B cell (primary cell): Measurements from ENCODE around the gene CAPN9. TPM values are rescaled to one million over a fixed set of nuclear protein-coding genes. Genes with fewer than 3 reads are reported as not detected.

Source experiments
- ATAC-seq: fragments of 200-7000 bp; cut with Tn5 transposase; one replicate; pipeline ENCODE4 v1.10.0; 2021; ENCODE audit warnings: low read depth, mild to moderate bottlenecking, moderate number of reproducible peaks, moderate library complexity
- CTCF ChIA-PET: fragments of 350-600 bp; sonication (Branson Sonifier 250); formaldehyde crosslinking; loops from one replicate; lab custom pipeline; 2021; ENCODE audit warnings: antibody characterized with exemption, inconsistent platforms; lab: Charles Lee
- POLR2A ChIA-PET: fragments of 350-600 bp; sonication (Branson Sonifier 250); formaldehyde crosslinking; loops from one replicate; lab custom pipeline; 2021; ENCODE audit warnings: antibody characterized with exemption; lab: Charles Lee
- DNase-seq: peaks from one replicate; pipeline ENCODE4 v3.0.0; 2013
- H2AFZ ChIP-seq: 2 replicates; pipeline ENCODE4 v1.6.1; 2012; ENCODE audit warnings: mild to moderate bottlenecking, low read depth, low read length; ENCODE audit not compliant: insufficient read depth, poor library complexity, severe bottlenecking
- H3K27ac ChIP-seq, 2 donors: 1 replicate in 1 of 2; 2 replicates in 1 of 2; pipeline ENCODE4 v1.5.1; 2012 to 2013; ENCODE audit warnings: low read length in 2 of 2, mild to moderate bottlenecking in 2 of 2, moderate library complexity in 1 of 2
- H3K27me3 ChIP-seq, 4 experiments: fragments of 200-600 bp in 1 of 4; sonication (generic) in 1 of 4; replicated peaks in 1 of 4; 1 replicate in 2 of 4; 2 replicates in 2 of 4; pipeline versions ENCODE4 v1.6.1 to v1.7.0; 2013 to 2016; ENCODE audit warnings: low read length in 3 of 4, mild to moderate bottlenecking in 2 of 4, mixed read lengths in 1 of 4, moderate library complexity in 1 of 4; ENCODE audit not compliant: insufficient read depth in 4 of 4, control insufficient read depth in 3 of 4; ENCODE audit errors: control extremely low read depth in 1 of 4
- H3K36me3 ChIP-seq, 2 experiments: replicated peaks in 1 of 2; 1 replicate in 1 of 2; 2 replicates in 1 of 2; pipeline versions ENCODE4 v1.6.1 to v1.7.1; 2013; ENCODE audit warnings: low read length in 1 of 2; ENCODE audit not compliant: insufficient read depth in 2 of 2, control insufficient read depth in 1 of 2; ENCODE audit errors: control extremely low read depth in 1 of 2, extremely low read depth in 1 of 2
- H3K4me1 ChIP-seq, 2 donors: fragments of 200-600 bp in 1 of 2; sonication (generic) in 1 of 2; 1 replicate in 1 of 2; 2 replicates in 1 of 2; pipeline versions ENCODE4 v1.5.1 to v1.6.1; 2013 to 2017; ENCODE audit warnings: low read length in 2 of 2; ENCODE audit not compliant: control insufficient read depth in 2 of 2, insufficient read depth in 2 of 2
- H3K4me2 ChIP-seq: replicated peaks from 2 replicates; pipeline ENCODE3; 2012; ENCODE audit warnings: mild to moderate bottlenecking, low read depth, low read length; ENCODE audit not compliant: poor library complexity, severe bottlenecking
- H3K4me3 ChIP-seq, 5 experiments: fragments of 200-600 bp in 1 of 5; sonication (generic) in 1 of 5; 1 replicate in 3 of 5; 2 replicates in 2 of 5; pipeline versions ENCODE4 v1.5.1 to v1.7.0; 2011 to 2016; ENCODE audit warnings: low read length in 4 of 5, mild to moderate bottlenecking in 4 of 5, low read depth in 2 of 5, control low read depth in 1 of 5, moderate library complexity in 1 of 5; ENCODE audit not compliant: insufficient read depth in 1 of 5; ENCODE audit errors: control extremely low read depth in 1 of 5, extremely low read depth in 1 of 5
- H3K79me2 ChIP-seq: fragments of 200-600 bp; sonication (generic); one replicate; pipeline ENCODE4 v1.6.0; 2016; ENCODE audit warnings: low read length; ENCODE audit not compliant: control insufficient read depth, insufficient read depth
- H3K9ac ChIP-seq: fragments of 200-600 bp; sonication (generic); 2 replicates; pipeline ENCODE4 v1.6.1; 2017; ENCODE audit warnings: mild to moderate bottlenecking, low read length, moderate library complexity
- H3K9me3 ChIP-seq, 3 donors: one replicate each; pipeline versions ENCODE4 v1.6.1 to v1.7.1; 2013; ENCODE audit warnings: low read length in 2 of 3; ENCODE audit not compliant: control insufficient read depth in 2 of 3, insufficient read depth in 1 of 3; ENCODE audit errors: control extremely low read depth in 1 of 3
- H4K20me1 ChIP-seq: 2 replicates; pipeline ENCODE4 v1.6.0; 2012; ENCODE audit warnings: mild to moderate bottlenecking, low read length; ENCODE audit not compliant: insufficient read depth, control insufficient read depth, poor library complexity, severe bottlenecking
- H3K27ac Mint-ChIP-seq: one replicate; pipeline ENCODE4 v1.8.0; 2021; ENCODE audit warnings: mixed read lengths
- H3K27me3 Mint-ChIP-seq: one replicate; pipeline ENCODE4 v1.8.0; 2021; ENCODE audit warnings: mixed read lengths
- H3K4me1 Mint-ChIP-seq: one replicate; pipeline ENCODE4 v1.8.0; 2021; ENCODE audit warnings: mixed read lengths
- H3K4me3 Mint-ChIP-seq: one replicate; pipeline ENCODE4 v1.8.0; 2021; ENCODE audit warnings: mixed read lengths
- H3K9me3 Mint-ChIP-seq: one replicate; pipeline ENCODE4 v1.8.0; 2022; ENCODE audit warnings: mixed read lengths; ENCODE audit not compliant: insufficient read depth
- CTCF ChIP-seq: fragments of 200-600 bp; IDR thresholded peaks from one replicate; pipeline ENCODE4 v1.8.0; 2022; ENCODE audit warnings: antibody characterized with exemption, mild to moderate bottlenecking
- EZH2 ChIP-seq: IDR thresholded peaks from 2 replicates; pipeline ENCODE4 v1.6.1; 2012; ENCODE audit warnings: borderline replicate concordance, low read depth, mild to moderate bottlenecking, moderate library complexity, low read length; ENCODE audit not compliant: insufficient read depth, poor library complexity, severe bottlenecking
- WGBS: methylation state at CpG from one replicate; pipeline ENCODE4 v1.1.5; 2013; ENCODE audit warnings: missing lambda C conversion rate; ENCODE audit not compliant: insufficient coverage; 5-methylcytosine and 5-hydroxymethylcytosine counted together
- intact Hi-C: fragments of 100-400 bp; cut with micrococcal nuclease; formaldehyde crosslinking; loops from one replicate; pipeline ENCODE4 v1.10.0; 2022
- polyA plus RNA-seq: library from polyadenylated mRNA; depleted of rRNA; stranded (reverse); fragments of >200 nt; gene quantifications from 2 replicates; pipeline ENCODE4 v1.2.3, GENCODE V29; 2012
- total RNA-seq, 2 donors: library from RNA; stranded (reverse); fragments of 120-200 nt in 1 of 2; gene quantifications; 1 replicate in 1 of 2; 2 replicates in 1 of 2; pipeline versions ENCODE4 v1.2.3 to v1.2.4, GENCODE V29; 2013 to 2022

Gene CAPN9
- total and polyA plus RNA-seq, 2 donors (not counting 1 experiment from before 2014, with no cell fraction given): not detected

GRCh38 chr1:230707732-230708630 is 39.2 kb upstream of the CAPN9 start:
- Mint-ChIP-seq H3K9me3 (no peaks in the 10 kb centered on the region), H3K27me3 (peaks cover 22% of the 10 kb centered on the region), H3K27ac (no peak overlapping the region), H3K4me3 (no peak overlapping the region), H3K4me1 (no peaks in the 10 kb centered on the region)
- Histone ChIP-seq H4K20me1 (no peaks in the 10 kb centered on the region), H3K27me3 (no peaks in the 10 kb centered on the region), H2AFZ (no peak overlapping the region), H3K9me3 (no peaks in the 10 kb centered on the region), H3K4me1 (no peaks in the 10 kb centered on the region), H3K36me3 (no peaks in the 10 kb centered on the region), H3K27ac (no peak overlapping the region), H3K79me2 (no peaks in the 10 kb centered on the region), H3K4me3 (no peak overlapping the region), H3K9ac (no peak overlapping the region), H3K4me2 (no peak overlapping the region)
- DNase-seq: no peak
- intact Hi-C loops: no loop called here
- TF ChIP-seq CTCF: no peak
- no peak for TF ChIP-seq EZH2
- ChIA-PET POLR2A (no interaction called here), CTCF (no interaction called here)
- whole genome bisulfite sequencing: 60% methylated on average over 17 of the region's 22 CpGs
- no peak for ATAC-seq
